Transverse colon (tissue), 4 donors: ENCODE results near the gene FMNL2.

Experiments
- EP300 ChIP-seq: sonication (generic); formaldehyde crosslinking; IDR thresholded peaks from one replicate; pipeline ENCODE4 v1.6.1; 2017; ENCODE audit warnings: antibody characterized with exemption, low read depth
- POLR2A ChIP-seq: fragments of 450-650 bp; IDR thresholded peaks from one replicate; pipeline ENCODE4 v1.6.1; 2016; ENCODE audit warnings: antibody characterized with exemption, mild to moderate bottlenecking, moderate library complexity
- POLR2AphosphoS5 ChIP-seq, 3 donors: sonication (generic); formaldehyde crosslinking; IDR thresholded peaks; one replicate each; pipeline ENCODE4 v1.6.1; 2016; ENCODE audit warnings: antibody characterized with exemption in 3 of 3
- TF ChIP-seq, protein P1 (sequence below), 5 experiments: fragments of 200-600 bp in 3 of 5; fragments of 450-650 bp in 2 of 5; sonication (generic) in 3 of 5; IDR thresholded peaks; 1 replicate in 2 of 5; 2 replicates in 3 of 5; pipeline ENCODE4 v1.5.1; 2016 to 2017; ENCODE audit warnings: antibody characterized with exemption in 5 of 5, inconsistent platforms in 3 of 5, mild to moderate bottlenecking in 2 of 5, moderate library complexity in 1 of 5

DNA sequence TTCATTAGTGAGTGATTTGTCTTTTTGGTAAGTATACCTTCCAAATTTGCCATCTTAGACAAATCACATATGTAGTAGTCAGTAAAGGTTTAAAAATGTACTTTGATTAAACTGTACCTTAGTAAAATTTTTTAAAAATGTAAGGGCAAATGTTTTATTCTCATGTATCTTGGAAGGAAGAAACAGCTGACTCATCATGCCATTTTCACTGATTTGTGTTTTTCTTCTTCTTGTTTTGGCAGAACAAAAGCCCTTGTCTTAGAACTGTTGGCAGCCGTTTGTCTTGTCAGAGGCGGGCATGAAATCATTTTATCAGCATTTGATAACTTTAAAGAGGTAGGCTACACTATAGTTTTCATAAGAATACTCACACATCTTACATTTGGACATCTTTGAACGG, 245.7 kb downstream of the FMNL2 start:
- no peak for TF ChIP-seq POLR2AphosphoS5 (IDR thresholded peaks at IDR 0.05)
- TF ChIP-seq, protein P1, sequence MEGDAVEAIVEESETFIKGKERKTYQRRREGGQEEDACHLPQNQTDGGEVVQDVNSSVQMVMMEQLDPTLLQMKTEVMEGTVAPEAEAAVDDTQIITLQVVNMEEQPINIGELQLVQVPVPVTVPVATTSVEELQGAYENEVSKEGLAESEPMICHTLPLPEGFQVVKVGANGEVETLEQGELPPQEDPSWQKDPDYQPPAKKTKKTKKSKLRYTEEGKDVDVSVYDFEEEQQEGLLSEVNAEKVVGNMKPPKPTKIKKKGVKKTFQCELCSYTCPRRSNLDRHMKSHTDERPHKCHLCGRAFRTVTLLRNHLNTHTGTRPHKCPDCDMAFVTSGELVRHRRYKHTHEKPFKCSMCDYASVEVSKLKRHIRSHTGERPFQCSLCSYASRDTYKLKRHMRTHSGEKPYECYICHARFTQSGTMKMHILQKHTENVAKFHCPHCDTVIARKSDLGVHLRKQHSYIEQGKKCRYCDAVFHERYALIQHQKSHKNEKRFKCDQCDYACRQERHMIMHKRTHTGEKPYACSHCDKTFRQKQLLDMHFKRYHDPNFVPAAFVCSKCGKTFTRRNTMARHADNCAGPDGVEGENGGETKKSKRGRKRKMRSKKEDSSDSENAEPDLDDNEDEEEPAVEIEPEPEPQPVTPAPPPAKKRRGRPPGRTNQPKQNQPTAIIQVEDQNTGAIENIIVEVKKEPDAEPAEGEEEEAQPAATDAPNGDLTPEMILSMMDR (IDR thresholded peaks at IDR 0.05) = no peak
- TF ChIP-seq POLR2A = no peak
- no peak for TF ChIP-seq EP300
